Glomerular visceral epithelial cell (primary cell): ENCODE results near the gene RPRML.
A peak's percentile ranks its signal among the peaks of the same experiment; 100 is the strongest.

Experiments
- DNase-seq: peaks from one replicate; pipeline ENCODE4 v3.0.0-alpha.2; 2016; ENCODE audit errors: extremely low spot score

The RPRML gene

DNA sequence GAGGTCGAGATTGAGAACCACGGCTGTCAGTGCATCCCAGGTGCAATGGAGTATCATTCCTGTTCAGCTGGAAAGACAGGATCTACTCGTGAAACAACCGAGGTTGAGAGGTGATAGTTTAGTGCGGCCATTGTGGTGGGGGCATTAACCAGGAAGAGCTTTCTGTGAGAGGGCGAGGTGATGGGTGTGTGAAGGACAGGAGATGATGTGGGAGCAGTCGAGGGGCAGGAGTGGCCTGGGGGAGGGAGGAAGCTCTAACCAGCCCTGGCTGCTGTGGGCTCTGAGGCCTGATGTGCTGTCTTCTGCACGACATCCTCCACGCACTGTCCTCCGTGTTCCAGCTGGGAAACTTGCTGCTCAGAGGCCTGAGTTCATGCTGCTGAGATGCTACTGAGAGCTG is 34.1 kb downstream of the RPRML start:
- no peak for DNase-seq

DNA sequence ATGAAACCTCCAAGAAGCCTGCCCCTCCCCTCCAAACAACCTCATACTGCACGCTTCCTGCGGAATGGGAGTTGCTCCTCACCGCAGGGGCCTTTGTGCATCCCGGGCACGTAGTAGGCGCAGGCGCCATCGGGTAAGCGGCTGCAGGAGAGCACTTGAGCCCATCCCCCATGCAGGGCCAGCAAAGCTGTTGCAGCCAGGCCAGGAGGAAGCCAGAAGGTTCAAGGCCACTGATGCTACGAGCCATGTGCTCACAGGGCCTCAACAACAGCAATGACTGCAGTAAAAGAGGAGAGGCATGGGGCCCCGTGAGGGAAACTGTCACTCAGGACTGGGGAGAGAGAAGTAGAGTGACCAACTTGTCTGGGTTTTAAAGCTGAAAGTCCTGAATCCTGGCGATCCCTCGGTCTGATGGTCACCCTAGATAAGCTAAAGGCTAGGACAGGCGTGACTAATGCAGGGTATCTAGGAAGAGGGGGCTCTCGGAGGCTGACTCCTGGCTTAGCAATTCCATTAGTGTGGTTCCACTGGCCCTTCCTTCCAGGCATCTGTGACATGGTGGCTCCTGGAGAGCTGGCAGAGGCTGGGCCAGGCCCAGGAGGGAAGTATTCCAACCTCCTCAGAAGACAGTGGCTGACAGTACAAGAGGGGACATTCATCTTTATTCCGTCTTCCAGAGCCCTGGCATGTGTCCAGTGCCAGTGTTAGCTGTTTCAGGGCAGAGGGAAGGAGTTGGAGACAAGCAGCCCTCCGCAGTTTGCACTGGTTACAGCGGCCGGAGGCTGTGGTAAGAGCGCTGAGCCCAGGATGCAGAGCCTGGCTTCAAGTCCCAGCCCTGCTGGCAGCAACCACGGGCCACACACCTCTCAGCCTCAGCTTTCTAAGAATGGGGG is 35.3 kb downstream of the RPRML start:
- no peak for DNase-seq

DNA sequence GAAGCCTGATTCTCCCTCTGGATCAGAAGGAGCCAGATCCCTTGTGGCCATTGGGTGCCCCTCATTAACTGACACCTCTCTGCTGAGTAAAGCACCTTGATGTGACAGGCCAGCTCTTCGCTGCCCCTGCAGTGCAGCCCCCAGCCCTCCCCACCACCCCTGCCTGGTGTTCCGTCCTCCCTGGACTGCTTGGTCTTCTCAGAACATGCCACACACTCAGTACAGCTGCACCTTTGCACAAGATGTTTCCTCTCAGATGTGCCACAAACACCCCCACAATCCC is 35.9 kb downstream of the RPRML start:
- no peak for DNase-seq

DNA sequence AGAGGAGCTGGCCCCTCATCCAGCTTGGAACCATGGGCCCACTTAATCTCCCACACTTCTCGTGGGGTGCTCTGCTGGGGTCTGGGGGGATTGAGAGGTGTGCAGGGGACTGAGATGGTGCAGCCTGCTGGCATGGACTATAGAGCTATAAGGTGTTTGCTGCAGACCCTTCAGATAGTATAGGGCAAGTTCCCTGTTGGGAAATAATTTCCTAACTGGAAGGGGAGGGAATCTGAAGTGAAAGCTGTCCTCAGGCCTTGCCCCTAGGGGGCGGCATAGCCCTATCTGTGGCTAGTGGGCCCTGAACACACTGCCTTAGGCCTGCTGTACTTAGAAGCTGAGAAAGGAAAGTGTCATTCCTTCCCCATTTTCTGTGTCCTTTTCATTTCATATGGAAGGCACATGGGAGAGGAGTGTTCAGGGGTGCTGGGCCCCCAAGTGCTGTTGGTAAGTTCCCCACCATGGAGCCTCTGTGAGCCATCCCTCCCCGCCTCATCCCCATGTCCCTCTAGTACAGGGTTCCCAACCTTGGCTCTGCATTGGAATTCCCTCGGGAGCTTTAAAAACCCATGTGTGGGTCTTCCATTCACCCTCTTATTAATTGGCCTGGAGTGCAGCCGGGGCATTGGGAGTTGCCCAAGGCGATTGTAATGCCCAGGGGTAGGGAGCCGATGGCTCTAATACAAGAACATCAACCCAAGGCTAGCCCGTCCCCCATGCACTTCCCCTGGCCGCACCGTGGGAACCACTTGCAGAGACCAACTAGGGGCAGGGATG is 36.4 kb downstream of the RPRML start:
- DNase-seq, result peak; percentile 72

DNA sequence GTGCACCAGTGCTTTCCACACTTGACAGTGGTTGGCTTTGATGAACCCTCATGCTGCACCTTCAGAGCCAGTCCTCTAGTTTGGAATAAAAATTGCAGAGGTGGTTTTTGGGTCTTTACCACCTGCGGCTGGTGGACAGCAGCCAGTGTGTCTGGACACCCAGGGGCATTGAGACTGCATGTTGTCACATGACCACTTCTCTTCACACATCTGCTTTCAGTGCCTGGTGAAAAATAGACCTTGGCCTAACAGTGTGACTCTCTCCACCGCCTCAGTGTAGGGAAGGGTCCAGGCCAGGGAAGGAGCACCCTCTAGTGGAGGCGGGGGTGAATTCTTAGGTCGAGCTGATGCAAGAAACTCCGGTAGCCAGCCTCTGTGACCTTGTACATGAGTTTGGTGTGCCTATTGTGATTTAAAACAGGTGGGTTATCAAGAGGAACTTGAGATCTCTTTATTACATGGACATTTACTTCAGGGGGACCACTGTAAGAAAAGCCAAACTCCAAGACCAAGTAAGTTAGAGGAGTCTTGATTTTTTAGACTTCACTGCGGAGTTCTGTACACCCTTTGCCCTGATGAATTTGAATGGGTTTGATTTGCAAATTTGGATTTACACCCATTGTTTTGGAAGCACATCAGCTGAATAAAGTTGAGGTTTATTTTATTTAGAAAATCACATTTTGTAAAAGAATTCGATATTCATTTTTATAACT is 38.2 kb downstream of the RPRML start:
- DNase-seq, result peak; percentile 74

DNA sequence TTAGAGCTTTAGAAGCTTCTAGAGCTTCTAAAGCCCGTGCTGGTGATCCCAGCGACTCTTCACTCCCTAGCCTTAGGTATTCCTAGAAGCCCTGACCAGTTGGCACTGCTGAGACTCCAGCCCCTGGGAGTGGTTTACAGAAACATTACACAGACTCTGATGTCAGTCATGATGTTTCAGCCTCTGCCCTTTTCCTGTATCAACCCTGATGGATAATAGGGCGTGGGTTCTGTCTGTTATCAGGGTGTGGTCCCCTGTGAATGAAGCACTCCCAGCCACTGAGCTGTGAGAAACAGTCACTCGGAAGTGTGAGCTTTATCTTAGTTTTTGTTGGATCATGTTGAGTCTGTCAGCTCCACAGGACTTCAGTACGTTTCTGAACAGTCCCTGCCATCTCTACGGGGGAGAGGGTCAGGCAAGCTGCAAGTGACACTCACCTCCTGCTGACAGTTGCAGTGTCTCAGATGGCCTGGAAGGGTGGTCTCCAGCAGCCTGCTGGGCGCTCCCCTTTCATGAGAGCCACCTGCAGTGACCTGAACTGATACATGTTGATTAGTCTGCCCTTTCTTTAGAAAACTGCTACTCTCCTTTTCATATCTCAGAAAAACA is 43.3 kb downstream of the RPRML start:
- no peak for DNase-seq

DNA sequence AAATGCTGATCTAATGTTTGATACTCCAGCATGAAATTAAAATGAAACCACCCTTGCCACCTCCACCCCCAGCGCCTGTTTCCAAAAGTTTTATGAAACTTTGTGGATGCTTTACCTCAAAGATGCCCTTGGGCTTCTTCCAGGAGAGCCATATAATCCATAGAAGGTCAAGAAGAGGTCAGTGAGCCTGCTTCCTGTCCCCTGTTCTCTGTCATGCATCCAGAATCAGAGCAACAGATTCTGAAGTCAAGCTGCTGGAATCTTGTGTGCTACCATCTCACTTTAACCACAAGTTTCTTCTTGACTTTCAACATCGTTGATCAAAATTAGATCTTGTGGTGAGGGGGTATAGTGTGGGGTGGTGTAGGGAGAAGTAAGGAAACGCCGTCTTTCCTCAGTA is 47.5 kb downstream of the RPRML start:
- DNase-seq, result no peak

DNA sequence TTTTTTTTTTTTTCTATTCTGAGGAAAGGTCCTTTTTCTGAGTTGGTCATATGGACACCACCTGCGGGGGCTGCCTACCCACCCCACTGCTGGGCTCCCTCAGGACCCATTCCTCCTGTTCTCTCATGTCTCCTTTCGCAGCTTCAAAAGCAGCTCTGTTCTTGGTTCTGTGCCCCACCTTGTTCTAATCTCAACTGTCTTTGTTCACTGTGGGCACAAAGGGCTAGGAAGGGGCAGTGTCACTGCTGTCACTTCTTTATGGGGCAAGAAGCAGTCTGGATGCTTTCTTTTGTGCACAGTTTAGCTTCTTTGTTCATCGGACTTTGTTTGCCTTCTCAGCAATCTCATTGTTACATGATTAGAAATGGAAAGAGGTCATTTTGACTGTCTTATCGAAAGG is 49.0 kb downstream of the RPRML start:
- DNase-seq, result no peak

DNA sequence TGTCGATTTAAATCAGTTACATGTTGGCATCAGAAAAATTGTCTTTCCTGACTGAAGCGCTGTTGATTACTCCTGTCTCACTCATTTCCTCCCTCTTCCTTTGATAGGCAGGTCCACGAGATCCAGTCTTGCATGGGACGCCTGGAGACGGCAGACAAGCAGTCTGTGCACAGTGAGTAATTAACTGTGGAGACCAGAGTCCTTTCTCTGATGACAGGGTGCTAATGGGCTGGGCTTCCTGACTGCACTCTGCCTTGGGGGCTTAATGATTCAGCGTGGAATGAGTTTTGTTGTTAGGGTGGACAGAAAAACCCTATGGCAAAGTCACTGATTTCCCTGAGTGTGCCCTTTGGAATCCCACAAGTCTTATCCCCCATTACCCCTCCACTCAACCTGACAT is 49.6 kb downstream of the RPRML start:
- DNase-seq, result peak; percentile 65

DNA sequence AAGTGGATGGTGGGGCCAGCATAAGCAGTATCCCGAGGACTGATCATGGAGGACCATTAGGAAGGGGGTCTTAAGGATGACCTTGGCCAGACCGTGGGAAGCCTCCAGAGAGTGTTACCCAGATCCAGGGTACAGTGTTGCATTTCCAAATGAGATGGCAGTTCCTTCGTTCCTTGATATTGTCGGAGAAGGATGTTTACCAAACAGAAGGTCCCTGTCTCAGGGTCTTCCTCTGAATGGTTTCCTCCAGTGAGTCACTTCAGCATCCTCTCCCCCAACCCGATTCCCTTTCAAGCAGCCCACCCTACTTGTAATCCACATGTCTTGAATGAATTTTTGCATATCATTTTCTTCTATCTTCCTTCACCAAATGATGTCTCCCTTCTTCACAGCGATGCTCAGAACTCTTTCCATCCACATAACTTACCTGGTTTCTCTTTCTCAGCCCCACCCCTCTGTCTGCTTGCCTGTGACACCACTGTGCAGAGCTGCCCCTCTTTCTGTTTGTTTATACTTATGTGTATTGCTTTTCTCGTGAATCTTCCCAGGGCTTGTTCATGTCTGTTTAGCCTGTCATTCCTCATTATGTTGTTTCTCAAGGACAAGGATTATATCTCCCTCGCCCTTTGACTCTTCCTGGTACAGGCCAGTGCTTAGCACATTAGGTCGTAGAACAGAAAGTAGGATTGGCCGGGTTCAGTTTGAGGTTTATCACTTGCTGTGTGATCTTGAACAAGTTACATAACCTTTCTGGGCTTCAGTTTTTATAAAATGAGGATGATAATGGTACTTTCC is 50.4 kb downstream of the RPRML start:
- no peak for DNase-seq
